Activated naive CD8-positive, alpha-beta T cell treated with anti-CD3 and anti-CD28 coated beads for 36 hours (primary cell): ENCODE measurements around the gene PLEKHA6. TPM values are rescaled to one million over a fixed set of nuclear protein-coding genes. Genes with fewer than 3 reads are reported as not detected.

Experiments used
- DNase-seq: peaks from one replicate; pipeline ENCODE4 v3.0.0; 2021
- H3K27ac Mint-ChIP-seq: one replicate; pipeline ENCODE4 v1.8.0; 2022; ENCODE audit warnings: mild to moderate bottlenecking, moderate library complexity, mixed read lengths
- H3K27me3 Mint-ChIP-seq: one replicate; pipeline ENCODE4 v1.8.0; 2022; ENCODE audit warnings: mild to moderate bottlenecking, mixed read lengths
- H3K36me3 Mint-ChIP-seq: one replicate; pipeline ENCODE4 v1.8.0; 2021; ENCODE audit warnings: mild to moderate bottlenecking, mixed read lengths
- H3K4me1 Mint-ChIP-seq: one replicate; pipeline ENCODE4 v1.8.0; 2021; ENCODE audit warnings: mixed read lengths
- H3K4me3 Mint-ChIP-seq: one replicate; pipeline ENCODE4 v1.8.0; 2022; ENCODE audit warnings: mild to moderate bottlenecking, moderate library complexity, mixed read lengths
- H3K9me3 Mint-ChIP-seq: one replicate; pipeline ENCODE4 v1.8.0; 2022; ENCODE audit warnings: mixed read lengths
- total RNA-seq, 2 experiments: library from RNA; stranded (reverse); gene quantifications; one replicate each; pipeline ENCODE4 v1.2.3, GENCODE V29; 2021

Gene PLEKHA6
- total RNA-seq, 2 experiments from 2014 or later, result 0.74 to 1.5 TPM

- DNase-seq, result no peak
- Mint-ChIP-seq H3K27ac (no peak overlapping the region), H3K9me3 (no peaks in the 10 kb centered on the region), H3K36me3 (no peaks in the 10 kb centered on the region), H3K27me3 (no peaks in the 10 kb centered on the region), H3K4me3 (no peak overlapping the region), H3K4me1 (peaks cover 12% of the 10 kb centered on the region)
These were observed 32.9 kb downstream of the PLEKHA6 start for GRCh38 chr1:204326771-204327300.

DNA sequence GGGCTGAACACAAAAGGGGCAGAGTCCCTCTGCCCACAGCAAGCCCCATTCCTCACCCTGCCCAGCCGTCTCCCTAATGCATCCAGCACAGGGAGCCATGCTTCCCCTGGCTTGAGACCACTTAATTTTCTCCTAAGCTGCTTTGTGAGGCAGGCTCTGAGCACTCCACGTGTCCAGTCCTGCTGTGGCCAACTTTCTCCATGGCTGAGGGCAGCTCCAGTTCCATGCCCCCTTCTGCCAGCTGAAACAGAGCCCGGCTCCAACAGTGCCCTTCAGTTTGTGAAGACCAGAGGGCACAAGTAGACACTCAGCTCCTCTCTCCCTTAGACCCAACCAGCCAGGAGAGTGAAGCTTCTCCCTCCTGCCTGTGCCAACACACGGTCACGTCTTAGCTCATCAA, 33.8 kb downstream of the PLEKHA6 start:
- H3K27me3 Mint-ChIP-seq, result no peaks in the 10 kb centered on the region
- DNase-seq, result no peak

GRCh38 chr1:204323887-204324286, 35.8 kb downstream of the PLEKHA6 start:
- peak; percentile 47 for DNase-seq
- Mint-ChIP-seq H3K4me1 (peaks cover 16% of the 10 kb centered on the region), H3K4me3 (no peak overlapping the region), H3K27me3 (no peaks in the 10 kb centered on the region), H3K9me3 (no peaks in the 10 kb centered on the region), H3K27ac (no peak overlapping the region), H3K36me3 (no peaks in the 10 kb centered on the region)

More for the DNA sequence above, 33.8 kb downstream of the PLEKHA6 start:
- Mint-ChIP-seq H3K4me3 (no peak overlapping the region), H3K36me3 (no peaks in the 10 kb centered on the region), H3K9me3 (no peaks in the 10 kb centered on the region), H3K4me1 (peaks cover 12% of the 10 kb centered on the region), H3K27ac (no peak overlapping the region)

DNA sequence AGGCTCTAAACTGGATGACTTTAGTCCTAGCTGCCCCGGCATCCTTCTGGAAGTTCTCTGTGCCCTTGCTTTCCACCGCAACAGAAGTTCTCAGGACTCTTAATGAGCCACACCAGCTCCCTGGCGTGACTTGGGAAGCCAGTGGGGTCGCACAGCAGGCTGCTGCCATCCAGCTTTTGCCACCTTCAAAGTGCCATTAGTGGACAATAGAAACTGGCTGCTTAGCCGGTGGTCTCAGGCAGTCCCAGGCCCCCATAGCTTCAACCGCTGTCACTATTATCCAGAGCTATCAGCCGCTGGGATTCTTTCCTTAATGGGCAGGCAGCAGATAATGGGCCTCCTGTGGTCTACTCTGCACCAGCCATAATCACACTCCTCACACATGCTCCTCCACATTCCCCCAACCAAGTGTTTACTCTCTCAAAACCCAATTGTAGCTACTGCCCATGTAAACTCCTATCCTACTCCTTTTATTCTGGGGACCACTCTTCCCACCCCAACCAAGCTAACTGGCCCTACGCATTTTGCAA, 37.3 kb downstream of the PLEKHA6 start:
- Mint-ChIP-seq H3K27me3 (no peaks in the 10 kb centered on the region), H3K27ac (no peak overlapping the region), H3K4me1 (peaks cover 16% of the 10 kb centered on the region), H3K9me3 (no peaks in the 10 kb centered on the region), H3K36me3 (no peaks in the 10 kb centered on the region), H3K4me3 (no peak overlapping the region)
- no peak for DNase-seq

- Mint-ChIP-seq H3K4me3 (no peak overlapping the region), H3K9me3 (no peaks in the 10 kb centered on the region), H3K36me3 (no peaks in the 10 kb centered on the region), H3K4me1 (peaks cover 16% of the 10 kb centered on the region), H3K27me3 (no peaks in the 10 kb centered on the region), H3K27ac (no peak overlapping the region)
- DNase-seq, result no peak
These were observed 38.1 kb downstream of the PLEKHA6 start for GRCh38 chr1:204321665-204322064.

- H3K4me1 Mint-ChIP-seq, result peaks cover 16% of the 10 kb centered on the region
- no peak overlapping the region for H3K4me3 Mint-ChIP-seq
- no peaks in the 10 kb centered on the region for H3K9me3 Mint-ChIP-seq
- no peaks in the 10 kb centered on the region for H3K36me3 Mint-ChIP-seq
- DNase-seq, result no peak
- H3K27me3 Mint-ChIP-seq, result no peaks in the 10 kb centered on the region
- H3K27ac Mint-ChIP-seq, result no peak overlapping the region
These were observed 38.7 kb downstream of the PLEKHA6 start for GRCh38 chr1:204321051-204321450.

GRCh38 chr1:204320382-204320804, 39.3 kb downstream of the PLEKHA6 start:
- no peak overlapping the region for H3K4me3 Mint-ChIP-seq
- peaks cover 16% of the 10 kb centered on the region for H3K4me1 Mint-ChIP-seq
- H3K9me3 Mint-ChIP-seq, result no peaks in the 10 kb centered on the region
- H3K27me3 Mint-ChIP-seq, result no peaks in the 10 kb centered on the region
- DNase-seq, result no peak
- no peak overlapping the region for H3K27ac Mint-ChIP-seq
- H3K36me3 Mint-ChIP-seq, result no peaks in the 10 kb centered on the region

DNA sequence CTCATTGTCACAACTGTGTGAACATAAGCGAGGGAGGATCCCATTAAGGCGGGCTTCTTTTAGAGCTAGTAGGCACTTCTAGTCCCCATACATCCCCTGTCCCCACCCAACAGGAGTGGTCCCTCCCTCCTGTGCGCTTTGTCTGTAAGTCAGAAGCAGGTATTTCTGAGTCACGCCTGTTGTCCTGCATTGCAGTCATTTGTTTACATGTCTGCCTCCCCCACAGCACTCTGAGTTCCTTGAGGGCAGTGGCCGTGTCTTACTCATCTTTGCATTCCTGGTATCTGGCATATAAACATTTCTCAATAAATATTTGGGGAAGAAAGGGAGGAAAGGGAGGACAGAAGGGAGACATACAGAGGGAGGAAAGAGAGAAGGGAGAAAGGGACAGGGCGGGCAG, 40.3 kb downstream of the PLEKHA6 start:
- Mint-ChIP-seq H3K27me3 (no peaks in the 10 kb centered on the region), H3K27ac (no peak overlapping the region), H3K4me3 (no peak overlapping the region), H3K9me3 (no peaks in the 10 kb centered on the region), H3K36me3 (no peaks in the 10 kb centered on the region), H3K4me1 (peaks cover 17% of the 10 kb centered on the region)
- DNase-seq, result no peak

GRCh38 chr1:204319027-204319426, 40.7 kb downstream of the PLEKHA6 start:
- Mint-ChIP-seq H3K4me1 (peaks cover 14% of the 10 kb centered on the region), H3K4me3 (no peak overlapping the region), H3K27ac (no peak overlapping the region), H3K9me3 (no peaks in the 10 kb centered on the region), H3K36me3 (no peaks in the 10 kb centered on the region), H3K27me3 (no peaks in the 10 kb centered on the region)
- no peak for DNase-seq

GRCh38 chr1:204318324-204318723, 41.4 kb downstream of the PLEKHA6 start:
- Mint-ChIP-seq H3K4me3 (no peak overlapping the region), H3K27me3 (no peaks in the 10 kb centered on the region), H3K9me3 (no peaks in the 10 kb centered on the region), H3K36me3 (no peaks in the 10 kb centered on the region), H3K4me1 (peaks cover 8% of the 10 kb centered on the region), H3K27ac (no peak overlapping the region)
- no peak for DNase-seq

GRCh38 chr1:204317170-204317569, 42.6 kb downstream of the PLEKHA6 start:
- H3K9me3 Mint-ChIP-seq, result no peaks in the 10 kb centered on the region
- DNase-seq, result no peak
- H3K27ac Mint-ChIP-seq, result no peak overlapping the region
- H3K4me3 Mint-ChIP-seq, result no peak overlapping the region
- no peaks in the 10 kb centered on the region for H3K36me3 Mint-ChIP-seq
- H3K27me3 Mint-ChIP-seq, result no peaks in the 10 kb centered on the region
- H3K4me1 Mint-ChIP-seq, result peaks cover 6% of the 10 kb centered on the region

GRCh38 chr1:204316164-204316563, 43.6 kb downstream of the PLEKHA6 start:
- Mint-ChIP-seq H3K27ac (no peak overlapping the region), H3K4me1 (peaks cover 6% of the 10 kb centered on the region), H3K36me3 (no peaks in the 10 kb centered on the region), H3K27me3 (no peaks in the 10 kb centered on the region), H3K4me3 (no peak overlapping the region), H3K9me3 (no peaks in the 10 kb centered on the region)
- no peak for DNase-seq

GRCh38 chr1:204314893-204315658, 44.7 kb downstream of the PLEKHA6 start:
- no peaks in the 10 kb centered on the region for H3K9me3 Mint-ChIP-seq
- H3K27ac Mint-ChIP-seq, result no peak overlapping the region

GRCh38 chr1:204314171-204314892, 45.4 kb downstream of the PLEKHA6 start:
- no peak for DNase-seq
- H3K27me3 Mint-ChIP-seq, result no peaks in the 10 kb centered on the region
- no peak overlapping the region for H3K4me3 Mint-ChIP-seq
- H3K27ac Mint-ChIP-seq, result no peak overlapping the region
- H3K4me1 Mint-ChIP-seq, result peaks cover 2% of the 10 kb centered on the region
- H3K9me3 Mint-ChIP-seq, result no peaks in the 10 kb centered on the region
- no peaks in the 10 kb centered on the region for H3K36me3 Mint-ChIP-seq

More at GRCh38 chr1:204314893-204315658, 44.7 kb downstream of the PLEKHA6 start:
- no peak for DNase-seq
- peaks cover 2% of the 10 kb centered on the region for H3K4me1 Mint-ChIP-seq
- H3K36me3 Mint-ChIP-seq, result no peaks in the 10 kb centered on the region
- no peaks in the 10 kb centered on the region for H3K27me3 Mint-ChIP-seq
- no peak overlapping the region for H3K4me3 Mint-ChIP-seq

DNA sequence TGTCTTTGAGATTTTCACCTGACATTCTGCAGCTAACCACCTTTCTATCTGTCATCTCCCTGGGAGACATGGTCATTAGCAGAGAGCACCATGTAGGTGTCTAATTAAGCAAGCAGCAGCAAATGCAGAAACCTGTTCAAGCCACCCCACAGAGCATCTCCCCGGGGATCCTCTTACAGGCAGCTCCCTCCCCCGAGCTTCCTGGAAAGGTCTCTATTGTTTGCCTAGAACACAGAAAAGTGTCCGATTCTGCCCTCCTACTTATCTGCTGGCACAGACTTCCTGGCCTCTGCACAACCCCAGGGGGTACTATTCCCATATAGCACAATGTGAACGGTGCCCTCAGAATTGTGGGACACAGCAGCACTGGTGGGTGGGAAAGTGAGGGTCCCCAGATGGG, 46.1 kb downstream of the PLEKHA6 start:
- Mint-ChIP-seq H3K36me3 (no peaks in the 10 kb centered on the region), H3K4me1 (peaks cover 2% of the 10 kb centered on the region), H3K9me3 (no peaks in the 10 kb centered on the region), H3K4me3 (no peak overlapping the region), H3K27ac (no peak overlapping the region), H3K27me3 (no peaks in the 10 kb centered on the region)
- DNase-seq, result no peak
